CD14-positive monocyte (primary cell): ENCODE data around the gene PAQR6. TPM values are rescaled to one million over a fixed set of nuclear protein-coding genes. Genes with fewer than 3 reads are reported as not detected.
A peak's percentile ranks its signal among the peaks of the same experiment; 100 is the strongest.

Experiments
- DNase-seq, 3 donors: peaks; one replicate each; pipeline ENCODE4 v3.0.0-alpha.2; 2011 to 2022
- H2AFZ ChIP-seq: 2 replicates; pipeline ENCODE4 v1.6.0; 2012; ENCODE audit warnings: mild to moderate bottlenecking, low read depth, low read length, inconsistent platforms; ENCODE audit not compliant: insufficient read depth, poor library complexity, severe bottlenecking
- H3K27ac ChIP-seq, 2 donors: 1 replicate in 1 of 2; 2 replicates in 1 of 2; pipeline ENCODE4 v1.5.1; 2012 to 2013; ENCODE audit warnings: low read length in 2 of 2, control low read depth in 1 of 2, inconsistent platforms in 1 of 2, low read depth in 1 of 2, mild to moderate bottlenecking in 1 of 2
- H3K27me3 ChIP-seq, 2 donors: one replicate each; pipeline versions ENCODE4 v1.6.0 to v1.6.1; 2011 to 2013; ENCODE audit warnings: low read length in 2 of 2; ENCODE audit not compliant: control insufficient read depth in 2 of 2, insufficient read depth in 2 of 2
- H3K36me3 ChIP-seq, 2 donors: replicated peaks in 1 of 2; 1 replicate in 1 of 2; 2 replicates in 1 of 2; pipeline versions ENCODE4 v1.5.1 to v1.6.1; 2012 to 2013; ENCODE audit warnings: low read length in 2 of 2, control low read depth in 1 of 2, inconsistent platforms in 1 of 2, mild to moderate bottlenecking in 1 of 2; ENCODE audit not compliant: insufficient read depth in 2 of 2, control insufficient read depth in 1 of 2
- H3K4me1 ChIP-seq, 2 donors: 1 replicate in 1 of 2; 2 replicates in 1 of 2; pipeline versions ENCODE4 v1.5.1 to v1.6.1; 2012 to 2013; ENCODE audit warnings: low read length in 2 of 2, control low read depth in 1 of 2, inconsistent platforms in 1 of 2, mild to moderate bottlenecking in 1 of 2, moderate library complexity in 1 of 2; ENCODE audit not compliant: insufficient read depth in 2 of 2, control insufficient read depth in 1 of 2
- H3K4me2 ChIP-seq: replicated peaks from 2 replicates; pipeline ENCODE3; 2012; ENCODE audit warnings: low read length, moderate library complexity, mild to moderate bottlenecking; ENCODE audit not compliant: poor library complexity, severe bottlenecking; ENCODE audit errors: extremely low read depth
- H3K4me3 ChIP-seq, 3 experiments: fragments of 200-600 bp in 1 of 3; sonication (generic) in 1 of 3; replicated peaks in 1 of 3; 1 replicate in 2 of 3; 2 replicates in 1 of 3; pipeline ENCODE4 v1.5.1; 2011 to 2013; ENCODE audit warnings: low read length in 3 of 3, mild to moderate bottlenecking in 3 of 3, control low read depth in 2 of 3, low read depth in 2 of 3, inconsistent platforms in 1 of 3, moderate library complexity in 1 of 3
- H3K79me2 ChIP-seq: 2 replicates; pipeline ENCODE4 v1.6.0; 2012; ENCODE audit warnings: mild to moderate bottlenecking, control low read depth, inconsistent platforms, low read length, moderate library complexity; ENCODE audit not compliant: insufficient read depth
- H3K9ac ChIP-seq: 2 replicates; pipeline ENCODE4 v1.6.0; 2017; ENCODE audit warnings: low read length, mild to moderate bottlenecking; ENCODE audit not compliant: insufficient read depth, poor library complexity, severe bottlenecking
- H3K9me3 ChIP-seq, 2 donors: replicated peaks in 1 of 2; 1 replicate in 1 of 2; 2 replicates in 1 of 2; pipeline versions ENCODE4 v1.5.1 to v1.6.1; 2012 to 2013; ENCODE audit warnings: low read length in 2 of 2, control low read depth in 1 of 2; ENCODE audit not compliant: control insufficient read depth in 1 of 2, insufficient read depth in 1 of 2
- H4K20me1 ChIP-seq: 2 replicates; pipeline ENCODE4 v1.6.0; 2012; ENCODE audit warnings: mild to moderate bottlenecking, low read length, control low read depth, moderate library complexity; ENCODE audit not compliant: insufficient read depth
- H3K27ac Mint-ChIP-seq, 7 donors: one replicate each; pipeline ENCODE4 v1.8.0; 2020; ENCODE audit warnings: mild to moderate bottlenecking in 7 of 7, mixed read lengths in 7 of 7, moderate library complexity in 6 of 7, inconsistent platforms in 2 of 7
- H3K27me3 Mint-ChIP-seq, 3 donors: one replicate each; pipeline ENCODE4 v1.8.0; 2021 to 2022; ENCODE audit warnings: low read depth in 3 of 3, mild to moderate bottlenecking in 3 of 3, mixed read lengths in 3 of 3, moderate library complexity in 3 of 3, inconsistent platforms in 1 of 3
- H3K36me3 Mint-ChIP-seq, 2 donors: one replicate each; pipeline ENCODE4 v1.8.0; 2020; ENCODE audit warnings: mixed read lengths in 2 of 2, inconsistent platforms in 1 of 2, mild to moderate bottlenecking in 1 of 2
- H3K4me1 Mint-ChIP-seq: one replicate; pipeline ENCODE4 v1.8.0; 2020; ENCODE audit warnings: mild to moderate bottlenecking, mixed read lengths
- H3K4me3 Mint-ChIP-seq, 2 donors: one replicate each; pipeline ENCODE4 v1.8.0; 2020; ENCODE audit warnings: mild to moderate bottlenecking in 2 of 2, mixed read lengths in 2 of 2, moderate library complexity in 1 of 2
- H3K9me3 Mint-ChIP-seq, 7 donors: one replicate each; pipeline ENCODE4 v1.8.0; 2020 to 2022; ENCODE audit warnings: mixed read lengths in 7 of 7, mild to moderate bottlenecking in 6 of 7, moderate library complexity in 6 of 7, inconsistent platforms in 2 of 7
- WGBS: methylation state at CpG from one replicate; pipeline ENCODE4 v1.1.5; 2013; ENCODE audit warnings: missing lambda C conversion rate; ENCODE audit not compliant: insufficient coverage; 5-methylcytosine and 5-hydroxymethylcytosine counted together
- intact Hi-C, 2 donors: fragments of 100-400 bp; cut with micrococcal nuclease; formaldehyde crosslinking; loops; one replicate each; pipeline versions ENCODE4 v1.15.0 to v1.15.1; 2023
- polyA plus RNA-seq, 3 donors: library from polyadenylated mRNA; depleted of rRNA in 1 of 3; unstranded in 2 of 3; stranded (reverse) in 1 of 3; fragments of 300-500 nt in 2 of 3; fragments of >200 nt in 1 of 3; fragmentation: Illumina TruSeq in 2 of 3; gene quantifications; 1 replicate in 2 of 3; 2 replicates in 1 of 3; pipeline ENCODE4 v1.2.3, GENCODE V29; 2012 to 2021
- TF ChIP-seq, protein P1 (sequence below): fragments of 200-600 bp; IDR thresholded peaks from one replicate; pipeline ENCODE4 v1.8.0; 2022; ENCODE audit warnings: antibody characterized with exemption, mild to moderate bottlenecking

Gene PAQR6
- polyA plus RNA-seq, 3 donors, result 7.7 TPM; not detected in 2

DNA sequence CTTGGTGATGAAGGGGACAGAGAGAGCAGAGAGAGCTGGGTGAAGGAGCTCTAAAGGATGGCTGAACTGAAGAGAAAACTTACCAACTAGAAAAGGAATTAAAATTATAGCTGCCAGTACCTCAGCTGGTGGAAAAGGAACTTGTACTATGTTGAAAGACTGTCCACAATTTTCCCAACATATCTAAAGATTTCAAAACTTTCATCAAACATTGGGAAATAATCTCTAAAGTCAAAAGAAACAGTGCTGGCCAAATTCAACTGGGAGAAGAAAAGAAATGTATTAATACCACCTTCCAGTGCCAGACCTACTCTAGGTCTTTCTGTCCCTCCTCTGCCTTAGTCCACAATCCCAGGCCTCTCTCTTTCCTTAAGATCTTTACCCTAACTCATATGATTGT is 28.7 kb upstream of the PAQR6 start:
- peak overlapping the region; percentile 80 to 89 for H3K27ac ChIP-seq

DNA sequence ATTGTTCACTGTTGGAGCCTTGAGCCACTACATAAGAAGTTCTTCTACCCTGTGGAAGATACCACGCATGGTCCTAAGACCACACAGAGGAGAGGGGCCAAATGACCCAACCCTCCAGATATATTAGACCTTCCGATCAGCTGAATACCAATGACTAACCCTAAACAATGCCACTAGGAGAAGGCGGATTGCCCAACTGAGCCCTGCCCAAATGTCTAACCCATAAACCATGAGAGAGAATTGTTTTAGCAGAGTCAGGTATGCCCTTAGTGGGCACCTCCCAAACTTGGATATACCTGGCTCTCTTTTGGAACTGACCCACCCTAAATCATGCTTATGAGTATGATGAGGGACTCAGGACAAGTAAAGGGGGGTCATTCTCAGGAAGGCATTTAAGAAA is 22.5 kb upstream of the PAQR6 start:
- peak overlapping the region in 1 of 7 donors; percentile 4 for H3K27ac Mint-ChIP-seq
- no CpG with 5 or more reads among the region's 3 CpGs for WGBS

More for the DNA sequence above, 28.7 kb upstream of the PAQR6 start:
- Histone ChIP-seq H3K79me2 (peaks cover 55% of the 10 kb centered on the region), H3K4me1 (peaks cover 60 to 63% of the 10 kb centered on the region in 2 donors), H3K36me3 (peaks cover 65 to 73% of the 10 kb centered on the region in 2 donors), H4K20me1 (peaks cover 41% of the 10 kb centered on the region), H3K27me3 (no peaks in the 10 kb centered on the region), H3K9ac (peak overlapping the region; percentile 32), H2AFZ (no peak overlapping the region), H3K4me3 (peak overlapping the region in 2 of 3 experiments; percentile 8 to 65), H3K9me3 (no peaks in the 10 kb centered on the region), H3K4me2 (peak overlapping the region; percentile 73)
- H3K27me3 Mint-ChIP-seq, result no peaks in the 10 kb centered on the region
- peak overlapping the region; percentile 85 to 95 (median 88) for H3K27ac Mint-ChIP-seq
- peaks cover 50% of the 10 kb centered on the region for H3K4me1 Mint-ChIP-seq
- intact Hi-C loops, result loop anchor here in 1 of 2 donors (10.0 kb wide), 1 partner anchor 58 kb away; the partner anchor contains the start of genes CCT3 and TSACC
- TF ChIP-seq, protein P1, sequence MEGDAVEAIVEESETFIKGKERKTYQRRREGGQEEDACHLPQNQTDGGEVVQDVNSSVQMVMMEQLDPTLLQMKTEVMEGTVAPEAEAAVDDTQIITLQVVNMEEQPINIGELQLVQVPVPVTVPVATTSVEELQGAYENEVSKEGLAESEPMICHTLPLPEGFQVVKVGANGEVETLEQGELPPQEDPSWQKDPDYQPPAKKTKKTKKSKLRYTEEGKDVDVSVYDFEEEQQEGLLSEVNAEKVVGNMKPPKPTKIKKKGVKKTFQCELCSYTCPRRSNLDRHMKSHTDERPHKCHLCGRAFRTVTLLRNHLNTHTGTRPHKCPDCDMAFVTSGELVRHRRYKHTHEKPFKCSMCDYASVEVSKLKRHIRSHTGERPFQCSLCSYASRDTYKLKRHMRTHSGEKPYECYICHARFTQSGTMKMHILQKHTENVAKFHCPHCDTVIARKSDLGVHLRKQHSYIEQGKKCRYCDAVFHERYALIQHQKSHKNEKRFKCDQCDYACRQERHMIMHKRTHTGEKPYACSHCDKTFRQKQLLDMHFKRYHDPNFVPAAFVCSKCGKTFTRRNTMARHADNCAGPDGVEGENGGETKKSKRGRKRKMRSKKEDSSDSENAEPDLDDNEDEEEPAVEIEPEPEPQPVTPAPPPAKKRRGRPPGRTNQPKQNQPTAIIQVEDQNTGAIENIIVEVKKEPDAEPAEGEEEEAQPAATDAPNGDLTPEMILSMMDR, result no peak
- H3K9me3 Mint-ChIP-seq, result no peaks in the 10 kb centered on the region
- H3K36me3 Mint-ChIP-seq, result peaks cover 59 to 81% of the 10 kb centered on the region in 2 donors
- peak overlapping the region; percentile 67 to 83 for H3K4me3 Mint-ChIP-seq
- DNase-seq, result peak in 2 of 3 donors; percentile 43 to 73

More for the DNA sequence above, 22.5 kb upstream of the PAQR6 start:
- no peak for DNase-seq
- Mint-ChIP-seq H3K27me3 (peaks cover 0 to 2% (median 0%) of the 10 kb centered on the region in 3 donors), H3K36me3 (peaks cover 86 to 97% of the 10 kb centered on the region in 2 donors), H3K4me3 (no peak overlapping the region), H3K4me1 (no peaks in the 10 kb centered on the region), H3K9me3 (peaks cover 0 to 2% (median 0%) of the 10 kb centered on the region in 7 donors)
- H3K4me1 ChIP-seq, result peaks cover 0 to 2% of the 10 kb centered on the region in 2 donors
- H3K27me3 ChIP-seq, result no peaks in the 10 kb centered on the region
- H3K4me2 ChIP-seq, result no peak overlapping the region
- H3K79me2 ChIP-seq, result peaks cover 18% of the 10 kb centered on the region
- TF ChIP-seq, protein P1, result no peak
- H3K27ac ChIP-seq, result no peak overlapping the region
- no peak overlapping the region for H3K4me3 ChIP-seq
- peaks cover 37% of the 10 kb centered on the region for H4K20me1 ChIP-seq
- no peaks in the 10 kb centered on the region for H3K9me3 ChIP-seq
- H2AFZ ChIP-seq, result no peak overlapping the region
- H3K36me3 ChIP-seq, result peaks cover 93 to 100% of the 10 kb centered on the region in 2 donors
- no peak overlapping the region for H3K9ac ChIP-seq
- intact Hi-C loops, result loop anchor here in 1 of 2 donors (10.0 kb wide), 1 partner anchor 64 kb away; the partner anchor contains the start of genes CCT3 and TSACC
